GM18508 (cell line): ENCODE data around the gene PAQR6.
"Not testable (repeated sequence)": the region's sequence is repeated elsewhere in the genome, so short reads cannot be mapped to it uniquely, and the experiment has no call there.

ENCODE experiments used
- ATAC-seq: cut with Tn5 transposase; IDR thresholded peaks from one replicate; pipeline ENCODE4 v1.9.1; 2021; ENCODE audit warnings: moderate number of reproducible peaks; ENCODE audit not compliant: insufficient read depth, unreplicated experiment

The PAQR6 gene

GRCh38 chr1:156233426-156234127 lies 14.3 kb downstream of the PAQR6 start:
- ATAC-seq: no peak

GRCh38 chr1:156232201-156232894 lies 15.5 kb downstream of the PAQR6 start:
- no peak for ATAC-seq

- no peak for ATAC-seq
Measured at GRCh38 chr1:156230473-156230837, 17.4 kb downstream of the PAQR6 start.

- no peak for ATAC-seq
Measured at GRCh38 chr1:156229809-156230472, 17.9 kb downstream of the PAQR6 start.

GRCh38 chr1:156228501-156228900 lies 19.4 kb downstream of the PAQR6 start:
- no peak for ATAC-seq

- no peak for ATAC-seq
Measured at GRCh38 chr1:156226782-156227181, 21.1 kb downstream of the PAQR6 start.

- no peak for ATAC-seq
Measured at GRCh38 chr1:156226116-156226538, 21.7 kb downstream of the PAQR6 start.

- ATAC-seq: no peak
Measured at GRCh38 chr1:156225677-156226014, 22.2 kb downstream of the PAQR6 start.

GRCh38 chr1:156221986-156222692 lies 25.7 kb downstream of the PAQR6 start:
- ATAC-seq: no peak

- ATAC-seq: no peak
Measured at GRCh38 chr1:156220226-156220625, 27.6 kb downstream of the PAQR6 start.

- ATAC-seq: no peak
Measured at GRCh38 chr1:156217871-156218270, 30.0 kb downstream of the PAQR6 start.

GRCh38 chr1:156216361-156217086 lies 31.3 kb downstream of the PAQR6 start:
- ATAC-seq: not testable (repeated sequence)

- ATAC-seq: no peak
Measured at GRCh38 chr1:156214024-156214748, 33.7 kb downstream of the PAQR6 start.

- no peak for ATAC-seq
Measured at GRCh38 chr1:156213644-156213966, 34.3 kb downstream of the PAQR6 start.

GRCh38 chr1:156212833-156213643 lies 34.8 kb downstream of the PAQR6 start, which contains the start of gene PMF1:
Gene PMF1 (plus strand): TSS chr1:156213007. CDS start chr1:156213016, 9 bp downstream.
- peak; percentile 56 for ATAC-seq

GRCh38 chr1:156212130-156212529 lies 35.7 kb downstream of the PAQR6 start:
- ATAC-seq: no peak

GRCh38 chr1:156211243-156211642 lies 36.6 kb downstream of the PAQR6 start:
- no peak for ATAC-seq

- ATAC-seq: no peak
Measured at GRCh38 chr1:156204686-156205085, 43.2 kb downstream of the PAQR6 start.

GRCh38 chr1:156203331-156203730 lies 44.5 kb downstream of the PAQR6 start:
- ATAC-seq: no peak
